ENCODE data around the gene ZFP36. TPM values are rescaled to one million over a fixed set of nuclear protein-coding genes. Genes with fewer than 3 reads are reported as not detected.
A peak's percentile ranks its signal among the peaks of the same experiment; 100 is the strongest.

The ZFP36 gene
- total RNA-seq, 1 experiment from 2014 or later = 36.3 TPM

DNA sequence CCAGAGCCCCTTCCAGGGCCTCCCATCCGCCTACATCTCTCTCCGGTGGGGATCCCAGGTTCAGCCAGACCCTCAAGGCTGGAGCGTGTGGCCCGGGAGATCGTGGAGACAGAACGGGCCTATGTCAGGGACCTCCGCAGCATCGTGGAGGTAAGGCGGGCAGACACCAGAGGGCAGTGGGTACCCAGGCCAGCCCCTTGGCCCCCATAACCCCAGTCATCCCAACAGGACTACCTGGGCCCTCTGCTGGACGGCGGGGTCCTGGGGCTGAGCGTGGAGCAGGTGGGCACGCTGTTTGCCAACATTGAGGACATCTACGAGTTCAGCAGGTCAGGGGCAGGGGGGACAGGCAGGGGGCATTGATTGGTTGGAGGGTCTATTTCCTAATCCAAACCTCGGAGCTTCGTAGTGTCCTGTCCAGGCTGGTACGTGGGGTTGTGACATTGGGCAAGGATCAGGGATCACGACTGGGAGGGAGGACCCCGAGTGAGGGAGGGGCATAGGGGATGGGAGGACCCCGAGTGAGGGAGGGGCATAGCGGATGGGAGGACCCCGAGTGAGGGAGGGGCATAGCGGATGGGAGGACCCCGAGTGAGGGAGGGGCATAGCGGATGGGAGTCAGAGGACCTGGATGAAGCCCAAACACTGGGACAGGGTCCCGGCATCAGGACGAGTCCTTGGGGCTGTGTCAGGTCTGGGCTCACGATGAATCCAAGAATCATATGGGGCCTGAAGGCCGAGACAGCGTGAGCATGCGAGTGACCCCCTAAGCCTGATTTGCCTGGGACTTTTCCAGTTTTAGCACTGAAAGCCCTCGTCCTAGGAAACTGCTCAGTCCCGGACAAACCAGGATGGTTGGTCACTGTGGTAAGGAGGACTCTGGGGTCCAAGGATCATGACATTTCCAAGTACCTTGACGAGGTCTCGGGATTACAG lies 8.7 kb downstream of the ZFP36 start:
- peaks cover 18% of the 10 kb centered on the region for H3K4me1 ChIP-seq (replicated peaks; ENCODE audit: insufficient read depth)
- H3K27ac ChIP-seq = no peak overlapping the region
- no TSS peak for BruUV-seq (replicated peaks)
- H3K79me2 ChIP-seq (ENCODE audit: low read depth) = peaks cover 4% of the 10 kb centered on the region; the same call in 1 of the 2 replicates
- no peaks in the 10 kb centered on the region for H3K27me3 ChIP-seq (ENCODE audit: insufficient read depth, low read depth)
- no peak overlapping the region for H3K4me3 ChIP-seq
- TF ChIP-seq EZH2 (IDR thresholded peaks at IDR 0.05; ENCODE audit: low read depth) = no peak
- no peak for TF ChIP-seq CTCF (conservative IDR thresholded peaks at IDR 0.05)
- POLR2A ChIA-PET (ENCODE audit: unreplicated experiment) = no interaction called here
- no peaks in the 10 kb centered on the region for H3K36me3 ChIP-seq (ENCODE audit: low read depth)
- no peaks in the 10 kb centered on the region for H3K9me2 ChIP-seq (ENCODE audit: insufficient read depth)
- no peaks in the 10 kb centered on the region for H3K9me3 ChIP-seq (ENCODE audit: insufficient read depth, low read depth)
- H2AFZ ChIP-seq = no peak overlapping the region
- H3K4me2 ChIP-seq = no peak overlapping the region
- peaks cover 25% of the 10 kb centered on the region; the same call in 1 of the 2 replicates for H3F3A ChIP-seq (ENCODE audit: insufficient read depth, low read depth)
- intact Hi-C loops (cut with micrococcal nuclease; ENCODE audit: unreplicated experiment) = no loop called here
- no peaks in the 10 kb centered on the region for H4K20me1 ChIP-seq (ENCODE audit: insufficient read depth)
- CTCF ChIA-PET = interaction anchor here (1.1 kb wide), 1 partner anchor 20 kb away, joined by 5 read pairs; the partner anchor contains the start of gene RPS16
- DNase-seq = peak in 1 of 2 experiments; percentile 21

DNA sequence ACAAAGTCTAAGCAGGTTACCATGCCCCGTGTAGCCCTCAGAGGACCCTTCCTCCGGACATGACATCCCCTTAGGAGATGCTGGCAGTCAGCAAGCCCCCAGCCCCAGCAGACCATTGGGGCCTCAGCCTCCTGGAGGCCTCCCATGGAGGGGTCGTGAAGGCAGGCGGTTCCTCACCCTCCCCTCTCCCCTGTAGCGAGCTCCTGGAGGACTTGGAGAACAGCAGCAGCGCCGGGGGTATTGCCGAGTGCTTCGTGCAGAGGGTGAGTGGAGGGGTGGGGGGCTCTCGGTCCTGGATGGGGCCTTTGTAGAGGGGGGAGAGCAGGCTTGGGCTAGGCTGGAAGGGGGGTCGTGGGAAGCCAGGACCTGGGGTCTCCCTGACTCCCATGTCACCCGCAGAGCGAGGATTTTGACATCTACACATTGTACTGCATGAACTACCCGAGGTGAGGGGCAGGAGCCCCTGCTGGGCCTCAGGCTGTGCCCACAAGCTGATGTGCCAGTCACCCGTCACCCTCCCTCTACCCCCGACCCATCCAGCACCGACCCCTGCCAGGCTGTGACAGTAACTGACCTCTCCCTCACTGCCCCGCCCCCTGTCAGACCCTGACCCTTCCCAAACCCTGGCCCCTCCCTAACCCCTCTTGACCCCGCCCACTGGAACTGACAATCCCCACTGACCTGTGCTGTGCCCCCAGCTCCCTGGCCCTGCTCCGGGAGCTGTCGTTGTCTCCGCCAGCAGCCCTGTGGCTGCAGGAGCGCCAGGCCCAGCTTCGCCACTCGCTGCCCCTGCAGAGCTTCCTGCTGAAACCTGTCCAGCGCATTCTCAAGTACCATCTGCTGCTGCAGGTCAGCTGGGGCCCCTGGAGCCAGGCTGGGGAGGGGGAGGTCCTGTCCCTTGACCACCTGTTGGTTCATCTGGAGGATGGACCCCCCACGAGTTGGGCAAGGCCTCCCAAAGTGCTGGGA lies 9.8 kb downstream of the ZFP36 start:
- H3K79me2 ChIP-seq (ENCODE audit: low read depth) = no peaks in the 10 kb centered on the region
- peaks cover 7% of the 10 kb centered on the region; the same call in 1 of the 2 replicates for H3K4me1 ChIP-seq (replicated peaks; ENCODE audit: insufficient read depth)
- H3K4me3 ChIP-seq = no peak overlapping the region
- H3K36me3 ChIP-seq (ENCODE audit: low read depth) = no peaks in the 10 kb centered on the region
- H3K27ac ChIP-seq = no peak overlapping the region
- no TSS peak for BruUV-seq (replicated peaks)
- no peak overlapping the region for H2AFZ ChIP-seq
- CTCF ChIA-PET = no interaction called here
- peak in 1 of 2 experiments; percentile 31 for DNase-seq
- POLR2A ChIA-PET (ENCODE audit: unreplicated experiment) = no interaction called here
- no peak for TF ChIP-seq CTCF (conservative IDR thresholded peaks at IDR 0.05)
- TF ChIP-seq EZH2 (IDR thresholded peaks at IDR 0.05; ENCODE audit: low read depth) = no peak
- no peaks in the 10 kb centered on the region for H4K20me1 ChIP-seq (ENCODE audit: insufficient read depth)
- peaks cover 14% of the 10 kb centered on the region; the same call in 1 of the 2 replicates for H3F3A ChIP-seq (ENCODE audit: insufficient read depth, low read depth)
- no peak overlapping the region for H3K4me2 ChIP-seq
- H3K9me2 ChIP-seq (ENCODE audit: insufficient read depth) = no peaks in the 10 kb centered on the region
- H3K9me3 ChIP-seq (ENCODE audit: insufficient read depth, low read depth) = no peaks in the 10 kb centered on the region
- no peaks in the 10 kb centered on the region for H3K27me3 ChIP-seq (ENCODE audit: insufficient read depth, low read depth)
- intact Hi-C loops (cut with micrococcal nuclease; ENCODE audit: unreplicated experiment) = no loop called here
